ENCODE data around the gene ATG101. TPM values are rescaled to one million over a fixed set of nuclear protein-coding genes. Genes with fewer than 3 reads are reported as not detected.

The ATG101 gene
- total and polyA plus RNA-seq, 9 of the 15 experiments (the other 6 are each of a cell fraction or from before 2014, with no cell fraction given), result 2.9 to 52.4 (median 29.7) TPM

- TF ChIP-seq ATF7 (IDR thresholded peaks at IDR 0.05) (peak; percentile 63; the same call in 1 of the 2 replicates), LEF1 (IDR thresholded peaks at IDR 0.05) (no peak), RBFOX2 (IDR thresholded peaks at IDR 0.05; ENCODE audit: low read depth, low read length) (peak; percentile 63), GTF2E2 (tag; IDR thresholded peaks at IDR 0.05) (no peak), ZNF316 (IDR thresholded peaks at IDR 0.05) (no peak), CREM (IDR thresholded peaks at IDR 0.05; ENCODE audit: low read depth) (peak; percentile 93), JUND (IDR thresholded peaks at IDR 0.05; ENCODE audit: borderline replicate concordance, low read depth, low read length) (peak; percentile 67; the same call in 1 of the 2 replicates), JUND (tag; IDR thresholded peaks at IDR 0.05; ENCODE audit: borderline replicate concordance, low read depth, low read length) (no peak; the same call in 2 of the 3 replicates), POLR2G (IDR thresholded peaks at IDR 0.05; ENCODE audit: low read depth, low read length) (peak; percentile 57), ZNF395 (CRISPR knock-in tag; IDR thresholded peaks at IDR 0.05) (peak; percentile 16; the same call in 1 of the 2 replicates), POLR2H (tag; IDR thresholded peaks at IDR 0.05; ENCODE audit: low read depth) (no peak), NR2C1 (IDR thresholded peaks at IDR 0.05) (no peak), NR2C1 (tag; IDR thresholded peaks at IDR 0.05) (peak; percentile 56), ZNF175 (CRISPR knock-in tag; IDR thresholded peaks at IDR 0.05; ENCODE audit: low read depth) (peak; percentile 86), CREB1 (IDR thresholded peaks at IDR 0.05) (peak; percentile 77), CREB1 (CRISPR knock-in tag; IDR thresholded peaks at IDR 0.05) (peak; percentile 81), YY1 (IDR thresholded peaks at IDR 0.05; ENCODE audit: borderline replicate concordance in 1 of 3, control insufficient read depth in 1 of 3, extremely low read depth in 1 of 3, insufficient read depth in 3 of 3, insufficient read length in 1 of 3, insufficient replicate concordance in 2 of 3, low read depth in 1 of 3, low read length in 2 of 3) (peak in 2 of 3 experiments; percentile 10 to 25), ZNF408 (CRISPR knock-in tag; IDR thresholded peaks at IDR 0.05; ENCODE audit: low read depth) (no peak), NFRKB (IDR thresholded peaks at IDR 0.05; ENCODE audit: low read depth) (0 out of 2 replicates have a peak, but pooled peaks have one; percentile 24), ZBTB7A (IDR thresholded peaks at IDR 0.05; ENCODE audit: borderline replicate concordance, control insufficient read depth, low read depth, low read length) (peak; percentile 17; the same call in 1 of the 2 replicates)
- TF ChIP-seq, protein P1, sequence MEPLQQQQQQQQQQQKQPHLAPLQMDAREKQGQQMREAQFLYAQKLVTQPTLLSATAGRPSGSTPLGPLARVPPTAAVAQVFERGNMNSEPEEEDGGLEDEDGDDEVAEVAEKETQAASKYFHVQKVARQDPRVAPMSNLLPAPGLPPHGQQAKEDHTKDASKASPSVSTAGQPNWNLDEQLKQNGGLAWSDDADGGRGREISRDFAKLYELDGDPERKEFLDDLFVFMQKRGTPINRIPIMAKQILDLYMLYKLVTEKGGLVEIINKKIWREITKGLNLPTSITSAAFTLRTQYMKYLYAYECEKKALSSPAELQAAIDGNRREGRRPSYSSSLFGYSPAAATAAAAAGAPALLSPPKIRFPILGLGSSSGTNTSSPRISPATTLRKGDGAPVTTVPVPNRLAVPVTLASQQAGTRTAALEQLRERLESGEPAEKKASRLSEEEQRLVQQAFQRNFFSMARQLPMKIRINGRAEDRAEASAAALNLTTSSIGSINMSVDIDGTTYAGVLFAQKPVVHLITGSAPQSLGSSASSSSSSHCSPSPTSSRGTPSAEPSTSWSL (CRISPR knock-in tag; IDR thresholded peaks at IDR 0.05; ENCODE audit: borderline replicate concordance), result no peak
- TF ChIP-seq, protein P2, sequence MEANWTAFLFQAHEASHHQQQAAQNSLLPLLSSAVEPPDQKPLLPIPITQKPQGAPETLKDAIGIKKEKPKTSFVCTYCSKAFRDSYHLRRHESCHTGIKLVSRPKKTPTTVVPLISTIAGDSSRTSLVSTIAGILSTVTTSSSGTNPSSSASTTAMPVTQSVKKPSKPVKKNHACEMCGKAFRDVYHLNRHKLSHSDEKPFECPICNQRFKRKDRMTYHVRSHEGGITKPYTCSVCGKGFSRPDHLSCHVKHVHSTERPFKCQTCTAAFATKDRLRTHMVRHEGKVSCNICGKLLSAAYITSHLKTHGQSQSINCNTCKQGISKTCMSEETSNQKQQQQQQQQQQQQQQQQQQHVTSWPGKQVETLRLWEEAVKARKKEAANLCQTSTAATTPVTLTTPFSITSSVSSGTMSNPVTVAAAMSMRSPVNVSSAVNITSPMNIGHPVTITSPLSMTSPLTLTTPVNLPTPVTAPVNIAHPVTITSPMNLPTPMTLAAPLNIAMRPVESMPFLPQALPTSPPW (CRISPR knock-in tag; IDR thresholded peaks at IDR 0.05), result 0 out of 2 replicates have a peak, but pooled peaks have one; percentile 13
- TF ChIP-seq, protein P3, sequence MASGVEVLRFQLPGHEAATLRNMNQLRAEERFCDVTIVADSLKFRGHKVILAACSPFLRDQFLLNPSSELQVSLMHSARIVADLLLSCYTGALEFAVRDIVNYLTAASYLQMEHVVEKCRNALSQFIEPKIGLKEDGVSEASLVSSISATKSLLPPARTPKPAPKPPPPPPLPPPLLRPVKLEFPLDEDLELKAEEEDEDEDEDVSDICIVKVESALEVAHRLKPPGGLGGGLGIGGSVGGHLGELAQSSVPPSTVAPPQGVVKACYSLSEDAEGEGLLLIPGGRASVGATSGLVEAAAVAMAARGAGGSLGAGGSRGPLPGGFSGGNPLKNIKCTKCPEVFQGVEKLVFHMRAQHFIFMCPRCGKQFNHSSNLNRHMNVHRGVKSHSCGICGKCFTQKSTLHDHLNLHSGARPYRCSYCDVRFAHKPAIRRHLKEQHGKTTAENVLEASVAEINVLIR (CRISPR knock-in tag; IDR thresholded peaks at IDR 0.05), result peak; percentile 39; the same call in 1 of the 2 replicates
Observed at GRCh38 chr12:52063981-52064649, 5.7 kb upstream of the ATG101 start (continued).

Data from K562 (cell line).